GM21447 (cell line): ENCODE measurements around the gene EVC.

Source experiments
- ATAC-seq: cut with Tn5 transposase; IDR thresholded peaks from one replicate; pipeline ENCODE4 v1.9.1; 2021; ENCODE audit not compliant: unreplicated experiment

The EVC gene

DNA sequence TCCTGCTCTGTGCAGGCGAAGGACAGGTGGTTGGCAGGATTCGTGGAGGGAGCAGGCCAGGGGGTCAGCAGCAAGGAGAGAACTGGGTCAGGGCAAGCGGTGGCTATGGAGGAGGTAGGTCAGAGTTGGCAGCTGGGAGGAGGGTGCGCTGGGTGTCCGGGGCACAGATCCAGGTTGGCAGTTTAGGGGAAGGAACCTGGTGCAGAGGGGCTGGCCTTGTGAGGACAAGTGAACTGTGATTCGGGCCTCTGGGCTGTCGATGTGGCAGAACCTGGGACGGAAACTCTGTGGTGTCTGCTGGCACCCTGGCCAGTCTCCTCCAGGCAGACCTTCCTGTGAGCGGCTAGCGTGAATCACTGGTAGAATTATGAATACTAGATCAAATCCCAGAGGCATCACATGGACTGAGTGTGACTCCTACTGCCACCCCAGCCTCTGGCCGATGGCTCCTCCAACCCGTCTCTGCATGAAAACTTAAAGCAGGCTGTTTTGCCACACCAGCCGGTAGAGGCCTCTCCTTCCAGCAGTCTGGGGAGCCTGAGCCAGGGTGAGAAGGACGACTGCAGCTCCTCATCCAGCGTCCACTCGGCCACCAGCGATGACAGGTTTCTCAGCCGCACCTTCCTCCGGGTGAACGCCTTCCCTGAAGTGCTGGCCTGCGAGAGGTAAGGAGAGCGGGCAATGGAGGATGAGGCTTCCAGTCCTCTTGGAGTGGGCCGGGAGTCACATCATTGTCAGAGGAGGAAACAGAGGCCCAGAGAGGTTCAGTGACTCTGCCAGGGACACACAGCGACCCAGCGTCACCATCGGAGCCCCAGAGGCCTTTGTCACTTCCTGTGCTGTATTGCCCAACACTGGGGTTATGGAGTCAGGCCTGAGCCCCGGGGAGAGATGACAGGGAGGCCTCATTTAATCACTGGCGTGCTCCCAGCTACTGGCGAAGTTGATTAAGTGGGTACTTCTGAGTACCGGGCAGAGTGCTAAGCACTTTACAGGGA lies 20.3 kb downstream of the EVC start:
- ATAC-seq = no peak

DNA sequence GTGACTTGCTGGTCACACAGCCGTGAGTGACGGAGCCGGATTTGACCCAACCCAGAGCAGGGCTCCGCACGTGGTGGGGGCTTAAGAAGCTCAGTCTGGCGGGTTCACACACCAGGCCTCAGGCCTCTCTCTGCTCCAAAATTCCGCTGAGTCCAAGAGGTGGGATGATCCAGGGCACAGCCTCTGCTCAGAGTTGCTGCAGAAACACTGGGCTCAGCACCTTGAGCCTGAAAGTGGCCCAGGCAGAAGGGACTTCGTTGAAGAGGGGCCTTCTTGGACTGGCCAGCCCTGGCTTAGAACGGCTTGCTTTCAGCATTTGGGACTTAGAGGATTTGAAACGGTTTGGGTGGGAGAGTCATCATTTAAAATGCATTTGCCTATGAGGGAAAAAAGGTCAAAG lies 21.2 kb downstream of the EVC start:
- ATAC-seq = no peak

DNA sequence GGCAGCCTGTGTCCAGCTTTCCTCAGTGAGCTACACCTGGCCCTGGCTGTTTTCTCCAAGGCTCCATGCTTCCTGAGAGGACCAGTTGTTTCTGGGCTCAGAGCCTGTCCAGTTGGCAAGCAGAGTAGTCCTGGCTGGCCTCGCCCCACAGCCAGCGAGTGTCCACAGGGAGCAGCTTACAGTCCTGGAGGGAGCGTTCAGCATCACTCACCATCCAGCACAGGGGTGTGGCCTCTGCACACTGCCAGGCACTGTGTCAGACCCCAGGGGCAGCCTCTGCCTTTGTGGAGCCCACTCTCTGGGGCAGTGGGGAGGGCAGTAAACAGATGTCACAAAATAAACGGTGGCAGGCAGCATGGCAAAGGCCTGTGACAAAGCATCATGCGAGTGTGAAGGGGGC lies 23.9 kb downstream of the EVC start:
- no peak for ATAC-seq

DNA sequence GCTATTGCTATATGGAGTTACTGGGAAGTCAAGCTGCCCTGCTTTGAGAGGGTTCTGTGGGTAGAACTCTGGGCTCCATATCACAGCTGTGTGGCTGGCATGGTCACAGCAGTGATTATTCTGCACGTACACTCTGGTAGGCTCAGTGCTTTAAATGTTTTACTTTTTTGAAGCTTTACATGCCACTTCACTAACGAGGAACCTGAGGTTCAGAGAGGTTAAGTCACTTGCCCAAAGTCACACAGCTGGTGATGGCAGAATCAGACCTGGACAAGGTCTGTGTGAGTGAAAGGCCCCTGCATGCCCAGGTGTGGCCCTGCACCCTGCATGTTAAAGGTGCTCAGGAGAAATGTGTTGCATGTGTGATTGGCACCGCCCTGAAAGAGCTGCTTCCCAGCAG lies 24.5 kb downstream of the EVC start:
- no peak for ATAC-seq

DNA sequence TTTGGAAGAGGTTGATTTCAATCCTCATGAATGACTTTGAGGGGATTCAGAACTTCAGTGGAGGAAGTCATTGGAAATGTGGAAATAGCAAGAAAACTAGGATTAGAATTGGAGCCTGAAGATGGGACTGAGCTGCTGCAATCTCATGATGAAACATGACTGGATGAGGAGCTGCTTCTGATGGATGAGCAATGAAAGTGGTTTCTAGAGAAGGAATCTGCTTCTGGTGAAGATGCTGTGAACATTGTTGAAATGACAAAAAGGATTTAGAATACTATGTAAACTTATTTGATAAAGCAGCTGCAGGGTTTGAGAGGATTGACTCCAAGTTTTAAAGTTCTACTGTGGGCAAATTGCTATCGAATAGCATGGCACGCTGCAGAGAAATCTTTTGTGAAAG lies 27.1 kb downstream of the EVC start:
- ATAC-seq = no peak

DNA sequence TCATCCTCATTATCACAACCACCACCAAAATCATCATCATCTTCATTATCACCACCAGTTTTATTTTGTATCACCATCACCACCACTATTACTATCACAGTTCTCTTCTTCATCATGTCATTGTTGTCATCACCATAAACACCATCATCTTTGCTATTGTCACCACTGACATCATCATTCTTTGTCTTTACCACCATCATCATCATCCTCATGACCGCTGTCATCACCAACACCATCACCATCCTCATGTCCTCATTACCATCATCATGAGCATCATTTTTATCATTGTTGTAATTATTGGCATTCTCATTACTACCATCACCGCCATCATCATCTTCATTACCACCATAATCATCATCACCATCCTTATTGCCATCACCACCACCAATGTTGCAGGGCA lies 31.4 kb downstream of the EVC start:
- no peak for ATAC-seq

DNA sequence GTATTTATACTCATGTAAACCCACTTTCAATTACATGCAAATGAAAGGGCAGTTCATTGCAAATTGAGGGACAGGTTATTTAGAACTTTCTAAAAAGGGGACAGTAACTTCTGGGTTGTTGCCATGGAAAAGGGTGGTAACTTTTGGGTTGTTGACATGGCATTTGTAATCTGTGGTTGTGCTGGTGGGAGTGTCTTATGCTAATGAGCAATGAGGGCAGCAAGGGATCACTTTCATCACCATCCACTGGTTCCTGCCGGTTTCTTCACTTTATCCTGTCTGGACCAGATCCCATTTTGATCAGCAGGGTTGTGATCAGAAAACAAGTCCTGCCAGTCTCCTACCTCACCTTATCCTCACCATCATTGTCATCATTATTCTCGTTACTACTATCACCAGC lies 32.0 kb downstream of the EVC start:
- ATAC-seq = no peak

DNA sequence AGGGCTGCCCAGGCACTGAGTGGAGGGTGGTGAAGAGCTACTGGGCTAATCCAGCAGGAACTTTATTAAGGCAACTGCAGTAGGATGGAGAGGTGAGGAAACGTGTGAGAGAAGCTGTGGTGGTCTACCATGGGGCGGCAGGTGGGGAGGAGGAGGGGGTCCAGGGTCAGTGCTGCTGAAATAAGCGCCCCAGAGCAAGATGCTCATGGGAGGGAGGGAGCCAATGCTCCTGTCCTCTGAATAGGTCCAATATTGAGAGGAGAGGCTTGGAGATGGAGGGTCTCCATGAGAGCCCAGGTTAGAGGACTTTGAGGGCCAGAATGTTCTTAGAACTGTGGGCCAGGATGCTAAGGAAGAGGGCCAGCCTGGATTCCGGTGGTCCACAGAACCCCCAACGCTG lies 35.2 kb downstream of the EVC start:
- ATAC-seq = no peak

DNA sequence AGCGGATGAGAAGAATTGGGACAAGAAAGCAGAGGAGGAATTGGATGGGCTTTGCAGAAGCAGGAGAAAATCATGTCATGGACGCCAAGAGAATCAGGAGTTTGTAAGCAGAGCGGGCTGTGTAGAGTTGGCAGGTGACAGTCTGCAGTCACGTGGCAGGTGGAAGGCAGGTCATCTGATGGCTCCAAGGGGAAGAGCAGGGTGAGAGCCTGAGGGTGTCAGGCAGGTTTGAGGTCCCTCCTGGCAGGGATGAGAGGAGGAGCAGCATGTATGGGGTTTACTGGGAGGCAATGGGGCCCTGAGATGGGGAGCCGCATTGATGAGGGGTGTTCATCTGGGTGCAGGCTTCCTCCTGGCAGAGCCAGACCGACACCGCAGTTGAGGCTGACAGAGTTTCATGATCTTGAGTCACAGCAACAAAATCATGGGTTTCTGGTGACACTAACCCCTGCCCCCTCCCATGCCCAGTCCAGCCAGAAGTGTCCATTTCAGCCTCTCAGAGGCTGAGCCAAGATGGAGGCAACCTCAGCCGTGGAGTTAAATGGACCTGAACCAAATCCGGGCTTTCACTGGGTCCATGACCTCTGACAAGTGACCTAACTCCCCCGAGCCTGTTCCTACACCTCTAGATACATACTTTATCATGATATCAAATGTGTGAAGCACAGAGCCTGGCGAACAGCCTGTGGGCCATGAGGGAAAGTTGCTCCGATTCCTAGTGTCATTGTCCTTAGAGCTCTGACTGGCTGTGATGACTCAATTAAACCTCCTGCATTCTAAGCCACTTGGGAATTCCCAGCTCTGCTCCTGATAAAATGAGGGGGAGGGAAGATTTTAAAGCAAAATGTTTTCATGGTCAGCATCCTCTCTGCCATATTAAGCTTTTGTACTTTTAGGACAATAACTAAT lies 36.1 kb downstream of the EVC start:
- ATAC-seq = no peak

DNA sequence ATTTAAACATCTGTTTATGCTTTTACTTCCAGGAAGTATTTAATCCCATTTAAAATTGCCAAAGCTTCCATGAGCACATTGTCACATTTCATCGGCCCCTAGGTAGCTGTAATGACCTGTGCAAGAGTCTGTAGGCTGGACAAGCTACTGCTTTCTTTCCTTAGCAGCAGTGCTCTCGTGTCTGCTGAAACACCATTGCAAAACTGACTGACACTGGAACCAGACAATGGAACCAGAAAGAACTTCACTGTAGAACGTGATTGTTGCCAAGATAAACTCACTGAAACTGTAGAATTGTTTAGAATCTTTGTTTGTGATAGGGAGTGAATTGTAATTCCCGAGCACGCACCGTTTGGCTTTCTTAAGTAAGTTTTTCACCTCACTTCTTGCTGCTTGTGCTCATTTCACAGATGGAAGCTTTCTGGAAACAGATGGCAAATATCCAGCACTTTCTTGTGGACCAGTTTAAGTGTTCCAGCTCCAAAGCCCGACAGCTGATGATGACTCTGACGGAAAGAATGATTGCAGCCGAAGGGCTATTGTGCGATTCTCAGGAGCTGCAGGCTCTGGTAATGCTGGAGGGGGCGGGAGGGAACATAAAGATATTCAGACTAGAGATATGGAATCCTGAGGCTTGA lies 36.9 kb downstream of the EVC start:
- no peak for ATAC-seq

DNA sequence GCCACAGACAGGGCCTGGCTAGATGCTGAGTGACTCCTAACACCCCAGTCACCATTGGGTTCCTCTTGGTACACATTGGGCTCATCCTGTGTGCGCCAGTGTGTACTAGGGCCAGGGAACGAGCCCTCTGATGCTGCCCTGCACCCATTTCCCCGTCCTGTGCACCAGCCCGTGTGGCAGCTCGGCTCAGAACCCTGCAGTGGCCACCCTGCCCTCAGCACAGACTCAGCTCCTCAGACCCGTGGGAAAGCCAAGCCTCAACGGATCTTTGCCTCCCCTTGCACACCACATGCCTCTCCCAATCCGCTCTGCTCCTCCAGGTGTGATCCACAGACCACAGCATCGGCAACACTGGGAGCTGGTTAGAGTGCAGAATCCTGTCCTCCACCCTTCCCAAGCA lies 38.6 kb downstream of the EVC start:
- ATAC-seq = no peak

DNA sequence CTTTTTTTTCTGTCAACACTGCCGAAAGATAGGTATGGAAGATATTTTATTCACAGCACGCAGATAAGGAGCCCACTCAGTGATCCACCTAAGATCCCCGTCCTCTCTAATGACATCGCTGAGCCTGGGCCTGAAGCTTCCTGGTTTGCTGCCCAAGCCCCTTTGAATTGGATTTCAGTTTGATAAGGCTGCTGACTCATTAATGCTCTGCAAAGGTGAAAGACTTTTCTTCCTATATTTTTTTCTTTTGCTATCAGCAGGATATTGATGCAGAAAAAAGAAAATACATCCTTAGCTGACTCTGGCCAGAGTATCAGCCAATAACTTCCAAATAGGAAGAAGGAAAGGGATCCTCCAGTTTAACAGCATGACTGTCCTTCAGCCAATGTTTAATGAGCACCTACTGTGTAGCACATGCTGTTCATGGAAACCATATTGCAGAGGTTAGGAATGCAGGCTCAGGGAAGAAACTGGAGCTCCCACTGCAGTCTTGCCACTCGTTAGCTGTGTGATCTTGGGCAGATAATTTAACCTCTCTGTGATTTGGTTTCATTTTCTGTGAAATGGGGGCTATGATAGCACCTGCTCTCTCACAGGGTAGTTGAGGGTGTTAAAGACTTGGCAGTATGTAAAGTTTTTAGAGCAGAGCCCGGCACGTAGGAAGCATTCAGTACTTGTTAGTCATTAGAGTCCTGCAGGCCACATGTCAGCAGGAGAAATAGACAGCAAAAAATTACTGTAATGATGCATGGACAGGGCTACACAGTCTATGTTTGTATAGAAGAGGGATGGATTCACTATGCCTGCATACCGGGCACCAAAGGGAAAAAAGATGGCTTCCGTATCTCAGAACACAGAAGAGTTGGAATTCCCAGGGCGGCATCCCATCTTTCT lies 39.3 kb downstream of the EVC start:
- no peak for ATAC-seq

DNA sequence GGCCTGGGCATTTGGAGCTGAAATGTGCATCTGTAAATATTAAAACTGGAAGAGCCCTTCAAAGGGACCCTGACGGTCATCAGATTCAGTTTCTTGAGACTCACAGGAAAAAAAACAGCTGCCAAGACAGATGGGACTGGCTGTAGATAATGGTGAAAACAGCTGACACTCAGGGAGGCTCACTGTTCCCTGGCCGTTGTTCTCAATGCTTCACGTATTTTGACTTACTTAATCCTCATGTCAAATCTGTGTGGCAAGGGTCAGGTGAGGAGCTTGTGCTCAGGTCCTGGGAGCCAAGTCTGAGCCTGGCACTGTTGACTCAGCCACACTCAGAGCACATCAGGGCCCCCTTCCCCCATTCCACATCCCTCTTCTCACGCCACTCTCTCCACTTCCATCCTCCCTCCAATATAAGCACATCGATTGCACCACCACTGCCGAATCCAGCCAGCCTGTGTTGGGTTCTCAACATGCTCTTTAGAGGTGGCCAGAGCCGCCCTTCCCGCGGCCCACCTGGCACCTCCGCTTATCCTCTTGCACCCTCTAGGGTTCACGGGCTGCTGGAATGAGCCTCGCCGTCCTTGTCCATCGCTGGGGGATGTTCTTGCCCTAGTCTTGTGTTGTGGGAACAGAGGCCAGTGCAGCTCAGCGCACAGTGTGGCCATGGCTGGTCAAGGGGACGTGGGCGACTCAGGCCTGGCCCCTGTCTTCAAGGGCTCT lies 40.1 kb downstream of the EVC start:
- no peak for ATAC-seq

DNA sequence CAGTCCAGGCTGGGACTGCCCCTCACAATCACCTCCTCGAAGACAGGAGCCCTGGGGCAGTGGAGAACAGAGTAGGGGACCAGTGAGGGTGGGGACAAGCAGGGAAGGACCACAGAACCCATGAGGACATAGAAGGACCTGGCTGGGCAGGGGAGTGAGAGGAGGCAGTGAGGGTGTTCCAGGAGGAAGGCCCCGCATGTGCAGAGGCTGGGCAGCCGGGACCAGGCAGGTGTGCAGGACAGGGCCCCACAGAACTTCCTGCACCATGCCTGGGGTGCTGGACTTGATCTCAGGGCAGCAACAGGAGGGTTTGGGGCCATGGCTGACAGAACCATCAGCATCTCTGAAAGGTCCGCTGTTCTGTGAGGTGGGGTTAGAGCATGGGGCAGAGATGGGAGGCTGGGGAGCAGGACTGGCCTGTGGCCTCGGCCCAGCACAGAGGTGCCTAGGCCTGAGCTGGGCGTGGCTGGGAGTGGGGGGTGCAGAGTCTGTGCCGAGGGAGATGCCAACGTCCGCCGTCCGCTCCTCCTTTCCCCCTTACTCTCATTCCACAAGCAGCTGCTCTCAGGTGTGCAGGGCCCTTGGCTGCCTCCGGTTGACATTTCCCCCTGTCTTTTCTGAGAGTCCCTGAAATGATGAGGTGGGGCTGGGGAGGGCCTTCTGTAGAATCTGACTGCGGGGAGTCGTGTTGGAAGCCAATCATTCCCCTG lies 40.8 kb downstream of the EVC start:
- ATAC-seq = no peak

DNA sequence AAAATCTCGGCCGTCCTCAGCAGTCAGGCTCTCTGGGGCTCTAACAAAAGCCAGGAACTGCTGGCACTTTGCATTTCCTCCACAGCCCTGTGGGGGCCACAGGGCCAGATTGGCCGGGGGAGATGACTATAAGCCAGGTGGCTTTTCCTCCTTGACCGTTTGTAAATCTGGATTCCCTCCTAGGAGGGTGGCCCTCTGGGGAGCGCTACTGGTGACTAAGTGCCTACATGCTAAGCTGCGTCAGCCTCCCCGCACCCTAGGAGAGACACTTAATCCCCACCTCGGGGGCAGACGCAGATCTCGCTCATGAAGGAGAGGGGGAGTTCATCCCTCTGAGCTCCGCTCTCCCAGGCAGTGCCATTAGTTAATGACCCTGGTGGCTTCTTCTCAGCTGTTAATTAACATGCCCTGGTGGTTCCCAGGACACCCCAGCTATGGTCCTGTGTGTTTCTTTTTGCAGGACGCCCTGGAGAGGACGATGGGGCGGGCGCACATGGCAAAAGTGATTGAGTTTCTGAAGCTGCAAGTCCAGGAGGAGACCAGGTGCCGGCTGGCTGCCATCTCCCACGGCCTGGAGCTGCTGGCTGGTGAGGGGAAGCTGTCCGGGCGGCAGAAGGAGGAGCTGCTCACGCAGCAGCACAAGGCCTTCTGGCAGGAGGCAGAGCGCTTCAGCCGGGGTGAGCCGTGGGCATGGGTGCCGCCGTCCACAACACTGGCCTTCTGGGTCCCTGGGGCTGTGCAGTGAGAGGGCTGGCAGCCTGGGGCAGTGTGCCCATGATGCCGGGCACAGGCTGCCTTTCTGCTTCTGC lies 41.6 kb downstream of the EVC start:
- ATAC-seq = no peak

DNA sequence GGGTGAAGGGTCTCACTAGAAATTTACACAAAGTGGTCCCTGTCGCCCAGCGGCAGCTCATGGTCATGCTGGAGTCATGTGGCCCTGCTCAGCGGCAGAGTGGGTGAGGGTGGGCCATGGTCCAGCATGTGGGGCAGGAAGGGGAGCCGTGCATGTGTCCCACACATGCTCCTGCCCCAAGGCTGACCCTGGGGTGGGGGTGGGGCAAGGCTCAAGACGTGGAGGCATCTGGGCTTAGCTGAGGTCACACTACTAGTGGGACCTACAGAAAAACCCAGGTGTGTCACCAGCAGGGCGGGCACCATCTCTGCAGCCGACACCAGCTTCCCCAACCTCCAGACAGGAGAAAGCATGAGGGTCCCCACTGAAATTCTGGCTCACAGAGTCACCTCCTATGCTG lies 42.4 kb downstream of the EVC start:
- ATAC-seq = no peak

DNA sequence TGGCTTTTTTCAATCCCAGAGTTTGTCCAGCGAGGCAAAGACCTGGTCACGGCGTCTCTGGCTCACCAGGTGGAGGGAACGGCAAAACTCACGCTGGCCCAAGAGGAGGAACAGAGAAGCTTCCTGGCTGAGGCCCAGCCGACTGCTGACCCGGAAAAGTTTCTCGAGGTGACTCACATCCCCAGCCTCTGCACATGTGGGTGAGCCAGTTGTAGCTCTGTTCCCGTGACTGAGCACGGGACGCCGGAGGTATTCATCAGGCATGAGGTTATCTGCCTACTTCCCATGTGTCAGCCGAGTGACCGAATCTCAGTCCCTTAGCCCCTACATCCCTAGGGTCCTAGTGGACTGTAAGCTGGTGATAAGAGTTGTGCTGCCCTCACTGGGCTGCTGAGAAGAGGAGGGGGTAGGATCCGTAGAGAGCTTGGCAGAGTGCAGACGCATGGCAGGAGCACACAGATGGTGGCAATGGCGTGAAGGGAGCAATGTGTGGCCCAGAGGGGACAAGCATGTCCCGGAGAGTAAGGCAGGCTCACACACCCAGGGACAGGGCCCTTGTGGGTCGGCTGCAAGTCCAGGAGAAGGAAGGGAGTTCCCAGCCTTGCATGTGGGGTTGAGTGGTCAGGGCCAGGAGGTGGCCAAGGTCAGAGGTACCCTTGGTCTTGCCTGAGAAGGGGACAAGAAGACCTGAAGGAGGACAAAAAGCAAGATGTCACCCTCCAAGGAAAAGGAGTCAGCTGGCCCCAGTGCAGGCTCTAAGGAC lies 42.9 kb downstream of the EVC start:
- no peak for ATAC-seq

DNA sequence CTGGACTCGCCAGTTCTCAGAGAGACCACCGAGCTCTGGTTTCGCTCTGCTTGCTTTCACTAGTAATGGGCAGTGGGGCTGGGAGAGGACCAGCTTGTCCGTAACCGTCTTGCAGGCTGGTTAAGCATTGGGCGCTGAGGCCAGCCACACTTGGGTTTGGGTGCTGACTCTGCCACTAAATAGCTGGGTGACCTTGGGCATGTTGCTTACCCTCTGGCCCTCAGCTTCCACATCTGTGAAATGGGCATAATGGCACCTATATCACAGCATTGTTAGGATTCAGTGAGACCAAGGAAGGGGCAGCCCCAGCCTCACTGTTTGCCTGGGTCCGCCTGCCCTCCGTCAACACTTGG lies 43.5 kb downstream of the EVC start:
- ATAC-seq = no peak
